Prostate gland (tissue), 2 donors: ENCODE results near the gene GDPD5.

Source experiments
- POLR2A ChIP-seq: fragments of 450-650 bp; IDR thresholded peaks from one replicate; pipeline ENCODE4 v1.6.1; 2016; ENCODE audit warnings: antibody characterized with exemption, mild to moderate bottlenecking
- POLR2AphosphoS5 ChIP-seq: sonication (generic); formaldehyde crosslinking; IDR thresholded peaks from one replicate; pipeline ENCODE4 v1.6.1; 2017; ENCODE audit warnings: antibody characterized with exemption
- TF ChIP-seq, protein P1 (sequence below), 4 experiments: fragments of 200-600 bp in 2 of 4; fragments of 450-650 bp in 2 of 4; sonication (generic) in 2 of 4; IDR thresholded peaks; 1 replicate in 3 of 4; 2 replicates in 1 of 4; pipeline ENCODE4 v1.5.1; 2016 to 2019; ENCODE audit warnings: antibody characterized with exemption in 4 of 4, mild to moderate bottlenecking in 2 of 4, moderate library complexity in 2 of 4

DNA sequence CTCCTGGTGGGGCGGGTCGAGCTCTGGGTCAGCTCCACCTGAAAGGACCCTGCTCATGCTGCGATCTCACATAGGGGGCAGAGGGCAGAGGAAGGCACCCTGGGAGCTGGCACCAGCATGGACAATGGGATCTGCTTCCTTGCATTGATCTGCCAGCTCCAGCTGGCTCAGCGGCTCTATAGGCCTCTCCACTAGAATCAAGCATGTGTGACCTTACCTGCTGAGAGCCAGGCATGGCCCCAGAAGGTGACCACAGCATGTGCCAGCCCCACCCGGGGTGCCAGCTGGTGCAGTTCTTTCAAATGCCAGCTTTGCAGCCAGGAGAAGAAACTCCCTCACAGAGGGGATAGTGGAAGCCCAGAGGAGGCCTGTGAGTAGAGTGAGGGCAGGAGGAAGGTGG lies 70.8 kb downstream of the GDPD5 start:
- no peak for TF ChIP-seq POLR2A
- TF ChIP-seq, protein P1, sequence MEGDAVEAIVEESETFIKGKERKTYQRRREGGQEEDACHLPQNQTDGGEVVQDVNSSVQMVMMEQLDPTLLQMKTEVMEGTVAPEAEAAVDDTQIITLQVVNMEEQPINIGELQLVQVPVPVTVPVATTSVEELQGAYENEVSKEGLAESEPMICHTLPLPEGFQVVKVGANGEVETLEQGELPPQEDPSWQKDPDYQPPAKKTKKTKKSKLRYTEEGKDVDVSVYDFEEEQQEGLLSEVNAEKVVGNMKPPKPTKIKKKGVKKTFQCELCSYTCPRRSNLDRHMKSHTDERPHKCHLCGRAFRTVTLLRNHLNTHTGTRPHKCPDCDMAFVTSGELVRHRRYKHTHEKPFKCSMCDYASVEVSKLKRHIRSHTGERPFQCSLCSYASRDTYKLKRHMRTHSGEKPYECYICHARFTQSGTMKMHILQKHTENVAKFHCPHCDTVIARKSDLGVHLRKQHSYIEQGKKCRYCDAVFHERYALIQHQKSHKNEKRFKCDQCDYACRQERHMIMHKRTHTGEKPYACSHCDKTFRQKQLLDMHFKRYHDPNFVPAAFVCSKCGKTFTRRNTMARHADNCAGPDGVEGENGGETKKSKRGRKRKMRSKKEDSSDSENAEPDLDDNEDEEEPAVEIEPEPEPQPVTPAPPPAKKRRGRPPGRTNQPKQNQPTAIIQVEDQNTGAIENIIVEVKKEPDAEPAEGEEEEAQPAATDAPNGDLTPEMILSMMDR (IDR thresholded peaks at IDR 0.05): no peak
- TF ChIP-seq POLR2AphosphoS5: no peak
